NK-92 treated with Interleukin-12 subunit alpha and Interleukin-12 subunit beta, amount 100 ng/mL, for 24 hours (cell line): ENCODE results near the gene TAS2R41.

ENCODE experiments used
- DNase-seq: peaks from one replicate; lab custom pipeline; 2025; lab: John Stamatoyannopoulos, UW

TAS2R41 gene

GRCh38 chr7:143477501-143478150 is at the start of gene TAS2R41:
Gene TAS2R41, plus strand, starts transcription at chr7:143477873. Its CDS starts 0 bp downstream, at chr7:143477873.
- DNase-seq, result no peak

GRCh38 chr7:143429770-143430698 is 47.6 kb upstream of the TAS2R41 start:
- no peak for DNase-seq

GRCh38 chr7:143431109-143431508 is 46.6 kb upstream of the TAS2R41 start:
- DNase-seq, result no peak

- no peak for DNase-seq
Observed at GRCh38 chr7:143433759-143434158, 43.9 kb upstream of the TAS2R41 start.

- DNase-seq, result no peak
Observed at GRCh38 chr7:143434660-143435059, 43.0 kb upstream of the TAS2R41 start.

- DNase-seq, result no peak
Observed at GRCh38 chr7:143435266-143435665, 42.4 kb upstream of the TAS2R41 start.

GRCh38 chr7:143436325-143436946 is 41.2 kb upstream of the TAS2R41 start:
- no peak for DNase-seq

- no peak for DNase-seq
Observed at GRCh38 chr7:143437578-143437977, 40.1 kb upstream of the TAS2R41 start.

- no peak for DNase-seq
Observed at GRCh38 chr7:143439866-143440265, 37.8 kb upstream of the TAS2R41 start.

GRCh38 chr7:143443153-143443552 is 34.5 kb upstream of the TAS2R41 start, which contains the start of gene TAS2R60:
Gene TAS2R60, plus strand, starts transcription at chr7:143443453. Its CDS starts 0 bp downstream, at chr7:143443453.
- DNase-seq, result no peak

- no peak for DNase-seq
Observed at GRCh38 chr7:143444063-143444782, 33.5 kb upstream of the TAS2R41 start.

- no peak for DNase-seq
Observed at GRCh38 chr7:143444785-143445184, 32.9 kb upstream of the TAS2R41 start.

GRCh38 chr7:143447466-143447865 is 30.2 kb upstream of the TAS2R41 start:
- no peak for DNase-seq

- no peak for DNase-seq
Observed at GRCh38 chr7:143448429-143448828, 29.2 kb upstream of the TAS2R41 start.

GRCh38 chr7:143449793-143450192 is 27.9 kb upstream of the TAS2R41 start:
- no peak for DNase-seq

GRCh38 chr7:143451122-143451521 is 26.6 kb upstream of the TAS2R41 start:
- DNase-seq, result no peak

GRCh38 chr7:143451746-143452145 is 25.9 kb upstream of the TAS2R41 start:
- no peak for DNase-seq

GRCh38 chr7:143452495-143452894 is 25.2 kb upstream of the TAS2R41 start:
- DNase-seq, result no peak

- no peak for DNase-seq
Observed at GRCh38 chr7:143454091-143454680, 23.5 kb upstream of the TAS2R41 start.

GRCh38 chr7:143455491-143455890 is 22.2 kb upstream of the TAS2R41 start:
- DNase-seq, result no peak

GRCh38 chr7:143455942-143456341 is 21.7 kb upstream of the TAS2R41 start:
- DNase-seq, result no peak
